GM18909 (cell line): ENCODE data around the gene ZMYND10.

Experiments used
- ATAC-seq: cut with Tn5 transposase; IDR thresholded peaks from one replicate; pipeline ENCODE4 v1.9.1; 2021; ENCODE audit warnings: mild to moderate bottlenecking; ENCODE audit not compliant: unreplicated experiment, poor library complexity

ZMYND10 gene

DNA sequence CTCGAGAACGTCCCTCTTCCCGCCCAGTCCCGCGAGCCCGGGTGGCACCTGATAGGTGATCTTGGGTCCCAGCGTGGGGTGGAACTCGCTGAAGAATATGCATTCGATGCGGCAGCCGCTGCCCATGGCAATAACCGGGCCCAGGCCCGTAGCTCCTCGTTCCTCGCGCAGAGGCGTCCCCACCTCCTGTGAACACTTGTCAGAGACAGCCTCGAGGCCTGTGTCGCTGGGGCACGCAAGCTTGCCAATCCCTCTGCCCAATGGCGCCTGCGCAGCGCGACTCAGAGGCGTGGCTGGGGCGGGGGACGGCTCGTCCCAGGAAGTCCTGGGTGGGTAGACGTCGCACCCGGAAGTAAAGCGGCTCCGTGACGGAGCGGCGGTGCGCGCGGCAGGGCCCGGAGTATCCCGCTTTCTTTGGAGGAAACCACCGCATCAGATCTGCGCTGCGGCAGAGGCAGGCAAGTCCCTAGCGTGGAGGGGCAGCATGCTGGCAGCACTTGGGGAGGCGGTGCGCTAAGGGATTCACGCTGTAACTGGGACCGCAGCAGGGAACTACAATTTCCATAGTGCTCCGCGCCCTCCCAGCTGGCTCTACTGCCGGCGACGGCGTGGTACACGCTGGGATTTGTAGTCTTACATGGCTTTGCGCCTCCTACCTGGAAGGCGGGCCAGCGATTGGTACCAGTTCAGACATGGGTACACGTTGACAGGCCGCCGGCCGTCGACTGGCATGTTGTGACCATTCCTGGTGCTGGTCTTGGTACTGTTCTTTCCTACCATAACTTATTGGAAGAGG, 5.2 kb upstream of the ZMYND10 start, which contains the start of the genes CYB561D2 and NPRL2:
TSS of gene CYB561D2 (plus strand) at position 336 of the 796 bp plus-strand sequence. CDS start 572 bp downstream, outside the sequence.
TSS of gene NPRL2 (minus strand) at position 249 of the 796 bp plus-strand sequence. CDS start at position 126, 123 bp downstream.
- peak; percentile 84 for ATAC-seq

DNA sequence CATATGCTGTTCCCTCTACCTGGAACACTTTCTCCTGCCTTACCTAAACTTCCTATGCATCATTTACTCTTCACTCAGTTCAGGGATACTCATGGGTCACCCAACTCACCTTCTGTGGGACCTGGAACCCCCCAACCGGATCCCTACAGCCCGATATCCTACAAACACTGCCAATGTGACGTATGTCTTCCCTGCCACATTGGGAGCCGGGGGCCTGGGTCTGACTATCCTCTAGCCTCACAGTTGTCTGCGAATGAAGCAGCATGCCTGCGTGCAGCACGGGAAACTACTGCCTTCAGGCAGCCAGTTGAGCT, 4.6 kb upstream of the ZMYND10 start:
- no peak for ATAC-seq

DNA sequence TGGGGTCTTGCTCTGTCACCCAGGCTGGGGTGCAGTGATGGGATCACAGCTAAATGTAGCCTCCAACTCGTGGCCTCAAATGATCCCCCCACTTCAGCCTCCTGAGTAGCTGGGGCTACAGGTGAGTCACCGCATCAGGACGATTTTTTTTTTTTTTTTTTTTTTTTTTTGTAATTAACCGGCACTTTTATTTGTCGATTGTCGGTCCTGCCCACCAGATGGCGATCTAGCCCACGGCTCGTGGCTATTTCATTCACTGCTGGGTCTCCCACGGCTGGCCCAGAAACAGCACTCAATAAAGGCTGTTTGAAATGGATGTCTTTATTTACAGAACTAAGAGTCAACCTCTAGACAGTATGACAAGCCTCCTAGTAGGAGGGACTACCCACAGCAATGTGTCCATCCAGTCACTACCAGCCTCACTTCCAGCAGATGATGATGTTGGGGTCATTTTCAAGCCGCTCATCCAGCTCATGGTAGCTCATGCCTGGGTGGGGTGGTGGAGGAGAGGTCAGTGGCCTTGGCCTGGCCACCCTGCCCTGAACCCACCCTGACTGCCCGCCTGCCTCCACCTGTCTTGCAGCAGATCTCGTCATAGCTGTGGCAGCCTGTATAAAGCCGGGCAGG, 1.8 kb upstream of the ZMYND10 start:
- ATAC-seq, result no peak

DNA sequence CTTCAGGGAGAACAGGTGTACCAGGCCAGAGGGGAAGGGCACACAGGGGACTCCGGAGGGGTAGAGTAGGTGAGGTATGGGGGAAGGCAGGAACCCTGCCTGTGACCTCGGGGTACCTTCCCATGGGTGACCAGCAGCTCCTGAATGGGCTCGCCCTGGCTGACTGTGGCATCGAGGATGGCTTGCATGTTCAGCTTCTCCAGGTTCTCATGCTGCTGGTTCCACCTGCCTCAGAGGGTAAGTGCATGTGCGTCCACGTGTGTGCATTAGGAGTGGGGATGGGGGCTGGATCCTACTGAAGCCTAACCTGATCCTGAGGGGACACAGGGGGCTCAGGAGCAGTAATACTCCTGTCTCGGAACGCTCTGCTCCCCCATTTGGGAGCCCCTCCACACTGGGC, 524 bp downstream of the ZMYND10 start:
- ATAC-seq, result no peak

DNA sequence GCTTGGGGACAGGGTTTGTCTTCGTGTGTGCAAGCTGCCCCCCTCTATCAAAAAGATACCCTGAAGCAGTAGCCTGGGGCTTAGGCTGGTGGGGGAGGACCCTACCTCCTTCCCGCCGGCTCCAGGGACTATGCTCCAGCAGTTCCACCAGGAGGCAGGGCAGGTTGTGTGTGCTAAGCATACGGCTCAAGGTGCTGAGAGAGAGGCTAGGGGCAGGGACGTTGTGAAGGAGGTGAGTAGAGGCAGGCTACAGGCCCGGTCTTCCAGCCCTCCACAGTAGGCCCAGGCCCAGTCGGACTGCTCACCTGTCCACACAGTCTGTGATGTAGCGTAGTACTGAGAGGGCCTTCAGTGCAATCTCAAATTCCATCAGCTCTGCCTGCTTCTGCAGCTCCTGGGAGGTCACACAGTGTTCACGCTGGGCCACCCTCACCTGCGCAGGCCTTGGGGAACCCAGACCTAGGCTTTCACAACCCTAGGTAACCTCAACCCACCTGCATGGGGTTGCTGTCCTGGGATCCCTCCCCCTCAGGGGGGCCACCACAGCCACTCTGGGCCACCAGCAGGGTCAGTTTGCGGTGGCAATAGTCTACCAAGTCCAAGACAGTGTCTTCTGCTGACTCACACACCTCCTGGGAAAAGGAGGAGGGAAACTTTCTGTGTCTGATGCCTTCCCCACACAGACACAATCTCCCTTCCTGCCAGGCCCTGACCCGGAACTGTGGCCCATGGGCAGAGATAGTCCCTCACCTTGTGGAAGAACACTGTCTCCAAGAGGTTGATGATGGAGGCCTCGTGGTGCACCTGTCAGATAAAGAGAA, 2.5 kb downstream of the ZMYND10 start:
- no peak for ATAC-seq

DNA sequence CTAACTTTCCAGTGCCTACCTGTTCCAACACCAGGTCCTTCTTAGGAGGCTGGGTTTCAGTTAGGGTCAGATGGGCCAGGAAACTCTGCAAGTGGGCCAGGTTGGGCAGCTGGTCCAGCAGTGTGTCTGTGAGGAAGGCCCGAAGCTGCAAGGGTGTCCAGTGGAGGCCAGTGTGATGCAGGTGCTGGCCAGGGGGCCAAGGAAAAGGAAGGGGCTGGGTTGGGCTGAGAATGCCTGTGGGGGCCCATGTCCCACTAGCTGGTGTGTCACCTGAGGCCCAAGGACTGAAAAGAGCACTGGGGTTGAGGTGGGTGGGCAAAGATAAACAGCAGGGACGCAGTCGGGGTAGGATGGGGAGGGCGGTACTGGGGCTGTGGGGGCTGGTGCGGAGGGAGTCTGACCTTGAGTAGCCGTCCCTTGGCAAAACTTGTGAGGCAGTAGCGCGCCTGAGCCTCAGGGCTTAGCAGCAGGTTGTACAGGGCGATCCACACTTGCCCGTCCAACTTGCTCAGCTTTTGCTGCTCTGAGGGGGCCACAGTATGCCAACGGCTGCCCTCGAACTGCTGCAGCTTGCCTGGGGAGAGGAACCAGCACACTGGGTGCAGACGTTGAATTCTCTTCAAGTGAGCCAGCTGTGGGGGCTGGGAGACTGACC, 3.4 kb downstream of the ZMYND10 start:
- no peak for ATAC-seq

DNA sequence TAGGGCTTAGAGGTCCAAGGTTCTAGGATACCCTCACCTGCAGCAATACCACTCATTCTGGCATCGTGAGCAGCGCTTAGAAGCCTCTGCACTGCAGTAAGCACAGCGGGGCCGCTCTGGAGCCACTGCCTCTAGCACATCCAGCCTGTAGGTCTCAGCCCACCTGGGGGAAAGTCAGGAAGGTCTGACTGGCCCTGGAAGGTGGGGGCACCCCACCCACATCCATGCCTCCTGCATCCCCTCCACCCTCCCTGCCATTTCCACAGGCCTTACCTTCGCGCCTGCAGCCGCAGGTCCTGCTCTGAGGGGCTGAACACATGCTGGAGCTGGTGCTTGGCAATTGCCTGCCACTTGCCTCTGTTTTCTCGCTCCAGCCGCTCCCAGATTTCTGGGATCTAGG, 4.0 kb downstream of the ZMYND10 start:
- no peak for ATAC-seq

DNA sequence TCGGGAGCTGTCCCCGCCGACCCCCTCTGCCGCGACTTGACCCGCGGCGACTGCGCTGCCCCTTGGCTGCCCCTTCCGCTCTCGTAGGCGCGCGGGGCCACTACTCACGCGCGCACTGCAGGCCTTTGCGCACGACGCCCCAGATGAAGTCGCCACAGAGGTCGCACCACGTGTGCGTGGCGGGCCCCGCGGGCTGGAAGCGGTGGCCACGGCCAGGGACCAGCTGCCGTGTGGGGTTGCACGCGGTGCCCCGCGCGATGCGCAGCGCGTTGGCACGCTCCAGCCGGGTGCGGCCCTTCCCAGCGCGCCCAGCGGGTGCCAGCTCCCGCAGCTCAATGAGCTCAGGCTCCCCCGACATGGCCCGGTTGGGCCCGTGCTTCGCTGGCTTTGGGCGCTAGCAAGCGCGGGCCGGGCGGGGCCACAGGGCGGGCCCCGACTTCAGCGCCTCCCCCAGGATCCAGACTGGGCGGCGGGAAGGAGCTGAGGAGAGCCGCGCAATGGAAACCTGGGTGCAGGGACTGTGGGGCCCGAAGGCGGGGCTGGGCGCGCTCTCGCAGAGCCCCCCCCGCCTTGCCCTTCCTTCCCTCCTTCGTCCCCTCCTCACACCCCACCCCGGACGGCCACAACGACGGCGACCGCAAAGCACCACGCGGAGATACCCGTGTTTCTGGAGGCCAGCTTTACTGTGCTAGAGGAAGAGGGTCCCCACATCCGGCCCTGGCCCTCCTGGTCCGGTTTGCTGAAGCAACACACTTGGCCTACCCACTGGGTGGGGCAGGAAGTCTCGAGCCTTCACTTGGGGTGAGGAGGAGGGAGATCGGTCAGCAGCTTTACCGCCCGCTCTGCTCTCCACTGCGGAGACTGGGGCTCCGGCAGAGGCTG, 4.8 kb downstream of the ZMYND10 start, which contains the start of gene RASSF1:
TSS of gene RASSF1 (minus strand) at position 389 of the 882 bp plus-strand sequence. CDS start at position 358, 31 bp downstream.
- peak; percentile 20 for ATAC-seq

DNA sequence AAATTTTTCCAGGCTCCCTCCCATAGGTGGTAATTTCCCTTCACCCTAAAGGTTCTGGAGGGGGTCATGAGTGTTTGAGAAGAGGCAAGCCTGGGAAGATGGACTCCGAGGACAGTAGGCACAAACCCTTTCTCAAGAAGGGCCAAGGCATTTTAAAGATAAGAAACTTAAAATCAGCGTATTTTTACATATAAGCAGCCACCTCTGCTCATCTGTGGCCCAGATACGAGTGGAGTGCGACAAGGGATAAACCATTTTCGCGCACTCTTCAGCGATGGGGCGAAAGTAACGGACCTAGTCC, 5.4 kb downstream of the ZMYND10 start:
- no peak for ATAC-seq

DNA sequence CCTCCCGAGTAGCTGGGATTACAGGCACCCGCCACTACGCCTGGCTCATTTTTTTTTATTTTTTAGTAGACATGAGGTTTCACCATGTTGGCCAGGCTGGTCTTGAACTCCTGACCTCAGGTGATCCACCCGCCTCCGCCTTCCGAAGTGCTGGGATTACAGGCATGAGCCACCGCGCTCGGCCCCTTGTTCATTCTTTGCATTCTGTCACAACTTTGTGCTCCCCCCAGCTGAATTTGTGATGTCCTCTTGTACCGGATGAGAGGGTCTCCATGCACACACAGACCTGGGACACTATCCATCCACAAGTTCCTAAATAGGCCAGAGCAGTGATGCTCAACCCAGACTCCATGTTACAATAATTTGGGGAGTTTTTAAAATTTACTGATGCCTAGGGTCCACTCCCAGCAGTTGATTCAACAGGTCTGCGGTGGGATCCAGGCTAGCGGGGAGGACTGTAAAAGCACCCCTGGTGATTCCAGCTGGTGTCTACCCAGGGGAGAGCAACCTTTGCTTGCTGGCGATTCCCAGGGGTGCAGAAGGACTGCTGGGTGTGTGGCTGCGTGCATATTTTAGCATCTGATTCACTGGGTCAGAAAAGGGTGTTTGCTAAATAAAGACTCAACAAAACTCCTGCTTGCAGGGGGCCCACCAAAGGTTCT, 5.9 kb downstream of the ZMYND10 start:
- no peak for ATAC-seq

DNA sequence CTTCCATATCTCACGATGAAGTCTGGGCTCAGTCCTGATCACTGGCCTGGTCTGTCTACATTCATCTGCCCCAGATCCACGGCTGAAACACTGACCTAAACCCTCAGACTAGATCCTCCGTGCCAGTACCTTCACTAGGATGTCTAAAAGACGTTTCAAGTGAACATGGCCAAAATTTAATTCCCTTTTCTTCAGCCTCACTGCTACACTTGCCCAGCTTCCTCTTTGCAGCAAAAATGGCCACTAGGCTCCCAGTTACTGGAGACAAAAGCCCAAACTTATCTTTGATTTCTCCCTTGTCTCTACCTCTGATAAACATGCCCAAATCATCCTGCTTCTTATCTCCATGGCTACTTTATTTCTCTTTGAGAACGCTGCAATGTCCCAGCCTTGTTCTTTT, 6.6 kb downstream of the ZMYND10 start:
- ATAC-seq, result no peak

DNA sequence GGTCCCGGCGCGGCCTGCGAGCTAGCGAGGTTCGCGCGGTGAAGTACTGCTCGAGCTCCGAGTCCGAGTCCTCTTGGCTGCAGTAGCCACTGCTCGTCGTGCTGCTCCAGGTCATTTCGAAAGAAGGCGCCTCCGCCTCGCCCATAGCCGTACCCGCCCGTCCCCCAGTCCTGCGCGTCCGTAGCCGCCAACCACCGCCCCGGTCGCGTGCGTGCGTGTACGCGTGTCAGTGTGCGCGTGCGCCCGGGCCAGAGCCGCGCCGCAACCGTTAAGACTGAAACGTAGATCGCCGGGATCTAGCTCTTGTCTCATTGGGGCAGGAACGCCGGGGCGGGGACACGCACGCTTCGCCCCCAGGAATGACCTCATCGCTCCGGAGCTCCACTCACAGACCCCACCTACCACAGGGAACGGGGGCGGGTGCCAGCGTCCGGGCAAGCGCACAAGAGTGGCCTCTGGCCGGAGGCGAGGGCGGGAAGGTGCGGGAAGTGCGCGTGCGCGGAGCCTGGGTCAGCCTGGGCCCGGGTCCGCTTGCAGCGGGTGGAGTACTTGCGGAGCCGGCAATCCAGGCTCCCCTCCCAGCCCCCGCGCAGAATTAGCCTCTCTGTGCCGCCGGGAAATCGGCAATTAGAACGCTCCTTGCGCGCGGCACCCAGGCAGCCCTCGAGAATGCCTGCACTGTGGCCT, 8.2 kb downstream of the ZMYND10 start:
- peak; percentile 74 for ATAC-seq

DNA sequence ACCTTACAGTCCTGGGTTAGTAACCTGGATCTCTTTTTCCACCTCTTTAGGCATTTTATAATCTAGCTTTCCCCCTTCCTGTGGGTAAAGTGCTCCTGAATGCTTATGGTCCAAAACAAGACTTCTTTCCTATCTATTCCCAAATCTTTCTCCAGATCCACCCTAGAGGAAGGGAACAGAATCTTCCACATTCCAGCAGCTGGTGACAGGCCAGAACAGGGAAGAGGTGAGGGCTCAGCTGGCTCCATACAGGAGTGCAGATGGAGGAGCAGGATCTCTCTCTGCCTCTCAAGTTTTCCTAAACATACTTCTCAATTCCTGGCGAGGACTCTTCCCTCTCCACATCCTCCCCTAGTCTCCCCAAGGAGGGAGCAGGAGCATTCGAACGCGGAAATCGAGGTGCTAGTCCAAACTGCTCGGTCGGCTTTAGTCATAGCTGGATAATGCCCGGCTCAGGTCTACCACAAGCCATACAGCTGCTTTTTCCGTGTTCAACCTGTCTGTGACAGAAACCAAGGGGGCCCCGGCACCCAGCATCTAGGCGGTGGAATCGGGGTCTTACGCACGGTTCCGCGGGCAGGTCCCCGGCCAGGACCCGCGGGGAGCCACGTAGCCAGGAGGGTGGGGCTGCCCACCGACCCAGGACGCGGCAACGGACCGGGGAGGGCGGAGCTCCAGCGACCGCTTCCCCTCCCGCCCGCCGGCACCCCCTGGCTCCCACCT, 8.9 kb downstream of the ZMYND10 start:
- peak; percentile 42 for ATAC-seq

DNA sequence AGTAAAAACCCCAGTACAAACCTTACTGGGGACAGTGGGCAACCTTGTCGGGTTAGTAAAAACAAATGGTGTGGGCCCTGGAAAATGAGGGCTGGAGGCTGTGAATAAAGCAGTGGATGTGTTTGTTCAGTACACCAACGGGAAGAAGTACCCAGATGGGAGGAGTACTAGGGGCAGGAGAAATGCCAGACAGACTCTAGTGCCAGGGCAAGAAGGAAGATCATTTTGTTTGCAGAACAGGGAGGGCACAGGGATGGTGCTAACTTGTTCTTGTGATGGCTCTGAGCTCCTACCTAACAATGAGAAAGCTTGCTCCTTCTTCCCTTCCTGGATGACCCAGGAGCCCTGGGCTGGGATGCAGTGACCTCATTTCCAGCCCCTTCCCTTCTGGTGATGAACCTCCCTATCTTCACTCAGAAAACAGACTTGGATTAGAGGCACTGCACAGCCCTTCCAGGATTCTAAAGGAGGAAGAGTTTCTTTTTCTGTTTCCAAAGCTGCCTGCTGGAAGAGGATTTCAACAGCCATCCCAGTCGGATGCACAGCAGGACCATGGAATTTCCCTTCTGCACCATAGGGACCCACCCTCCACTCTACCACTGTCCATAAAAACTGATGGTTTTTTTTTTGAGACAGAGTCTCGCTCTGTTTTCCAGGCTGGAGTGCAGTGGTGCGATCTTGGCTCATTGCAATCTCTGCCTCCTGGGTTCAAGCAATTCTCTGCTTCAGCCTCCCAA, 11.0 kb downstream of the ZMYND10 start:
- ATAC-seq, result no peak

DNA sequence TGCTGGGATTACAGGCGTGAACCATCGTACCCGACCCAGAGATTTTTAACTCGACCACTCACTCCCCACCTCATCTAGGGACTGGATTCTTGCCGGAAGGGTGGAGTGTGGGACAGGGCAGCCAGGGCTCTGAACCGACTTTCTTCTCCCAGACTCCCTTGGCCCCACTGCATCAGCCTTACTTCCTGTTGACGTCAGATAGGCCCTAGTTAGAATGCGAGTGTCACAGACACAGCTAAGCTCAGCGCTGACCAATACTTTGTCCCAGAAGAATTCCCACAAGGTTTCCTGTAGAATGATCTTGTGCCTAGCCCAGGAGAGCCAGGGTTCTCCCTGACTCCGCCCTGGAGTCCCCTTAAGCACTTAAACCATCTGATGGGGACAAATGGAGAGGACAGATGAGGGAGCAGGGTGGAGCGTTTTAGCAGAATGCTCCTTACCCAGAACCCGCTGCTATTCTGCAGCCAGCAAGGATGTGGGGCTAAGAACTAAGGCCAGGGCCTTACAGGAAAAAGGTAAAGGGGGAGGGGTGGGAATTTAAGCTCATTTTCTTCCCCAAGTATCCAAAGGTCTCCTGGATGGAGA, 11.7 kb downstream of the ZMYND10 start:
- no peak for ATAC-seq

DNA sequence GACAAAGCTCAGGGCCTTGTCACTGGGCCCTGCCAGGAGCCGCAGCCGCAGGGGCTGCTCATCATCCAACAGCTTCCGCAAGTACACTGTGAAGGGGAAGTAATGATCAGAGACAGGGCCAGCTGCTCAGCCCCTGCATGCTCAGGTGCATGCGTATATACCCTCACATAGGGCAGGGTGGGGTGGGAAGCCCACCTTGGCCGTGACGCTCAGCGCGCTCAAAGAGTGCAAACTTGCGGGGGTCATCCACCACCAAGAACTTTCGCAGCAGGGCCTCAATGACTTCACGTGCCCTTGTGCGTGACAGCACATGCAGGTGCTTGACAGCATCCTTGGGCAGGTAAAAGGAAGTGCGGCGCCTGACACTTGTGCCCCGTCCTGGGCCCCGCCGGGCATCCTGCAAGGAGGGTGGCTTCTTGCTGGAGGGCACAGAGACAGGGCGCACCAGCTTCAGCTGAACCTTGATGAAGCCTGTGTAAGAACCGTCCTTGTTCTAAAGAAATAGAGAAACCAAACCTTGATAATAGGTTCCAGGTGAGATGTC, 14.1 kb downstream of the ZMYND10 start:
- ATAC-seq, result no peak

DNA sequence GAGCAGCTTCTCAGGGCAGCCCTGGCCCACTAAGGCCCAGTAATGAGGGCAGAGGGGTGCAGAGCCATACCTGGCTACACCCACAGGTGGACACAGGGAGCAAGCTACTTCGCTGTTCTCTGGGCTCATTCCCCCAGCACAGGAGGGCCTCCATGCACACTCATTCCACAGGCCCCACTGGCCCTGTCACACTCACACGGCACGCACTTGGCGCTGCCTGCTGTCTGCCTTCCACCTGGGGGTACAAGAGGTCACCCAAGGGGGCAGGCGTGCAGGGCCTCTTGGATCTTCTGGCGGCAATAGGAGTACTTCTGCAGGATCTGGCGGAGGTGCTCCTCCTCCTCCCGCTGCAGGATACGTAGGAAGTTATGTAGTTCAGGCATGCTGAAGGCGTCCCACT, 15.2 kb downstream of the ZMYND10 start:
- ATAC-seq, result no peak
